GM12878 (cell line): ENCODE measurements around the gene ACOX1. TPM values are rescaled to one million over a fixed set of nuclear protein-coding genes. Genes with fewer than 3 reads are reported as not detected.
A peak's percentile ranks its signal among the peaks of the same experiment; 100 is the strongest.

Source experiments
- CTCF ChIP-seq, 3 experiments: IDR thresholded peaks in 2 of 3; conservative IDR thresholded peaks in 1 of 3; 2 replicates each; pipeline ENCODE4 v1.5.1; 2011; ENCODE audit warnings: low read depth in 3 of 3, low read length in 3 of 3, mild to moderate bottlenecking in 3 of 3, control low read depth in 2 of 3, moderate library complexity in 2 of 3, inconsistent platforms in 1 of 3, mixed read lengths in 1 of 3; ENCODE audit not compliant: control insufficient read depth in 2 of 3, insufficient read depth in 1 of 3; ENCODE audit errors: extremely low read depth in 1 of 3
- EED ChIP-seq: sonication (generic); IDR thresholded peaks from 2 replicates; pipeline ENCODE4 v1.6.1; 2016; ENCODE audit warnings: antibody characterized with exemption, low read depth
- EZH2 ChIP-seq: IDR thresholded peaks from 2 replicates; pipeline ENCODE4 v1.6.1; 2012; ENCODE audit warnings: low read depth, mild to moderate bottlenecking, control low read depth, inconsistent platforms, low read length, borderline replicate concordance; ENCODE audit not compliant: control insufficient read depth
- POU2F2 ChIP-seq: IDR thresholded peaks from 3 replicates; pipeline ENCODE4 v1.6.1; 2011; ENCODE audit warnings: low read depth, mild to moderate bottlenecking, low read length, borderline replicate concordance
- RAD21 ChIP-seq: IDR thresholded peaks from 2 replicates; pipeline ENCODE4 v1.6.1; 2011; ENCODE audit warnings: mild to moderate bottlenecking, low read depth, low read length, moderate library complexity; ENCODE audit not compliant: insufficient read depth
- RFX5 ChIP-seq: IDR thresholded peaks from 2 replicates; pipeline ENCODE4 v1.6.1; 2011; ENCODE audit warnings: low read depth, low read length, improper control_type of control experiment
- SMARCA5 ChIP-seq: fragments of 450-650 bp; IDR thresholded peaks from 2 replicates; pipeline ENCODE4 v1.6.1; 2017; ENCODE audit warnings: mild to moderate bottlenecking
- SMC3 ChIP-seq: IDR thresholded peaks from 2 replicates; pipeline ENCODE4 v1.6.1; 2011; ENCODE audit warnings: low read length, improper control_type of control experiment, borderline replicate concordance
- SRF ChIP-seq, 2 experiments: IDR thresholded peaks; 2 replicates each; pipeline ENCODE4 v1.6.1; 2011; ENCODE audit warnings: low read depth in 2 of 2, low read length in 2 of 2, mild to moderate bottlenecking in 1 of 2, moderate library complexity in 1 of 2
- TCF7 ChIP-seq: IDR thresholded peaks from 2 replicates; pipeline ENCODE4 v1.6.1; 2014; ENCODE audit warnings: antibody characterized with exemption, borderline replicate concordance
- WRNIP1 ChIP-seq: IDR thresholded peaks from 2 replicates; pipeline ENCODE4 v1.6.1; 2011; ENCODE audit warnings: low read depth, low read length, improper control_type of control experiment, borderline replicate concordance
- polyA plus RNA-seq, 11 experiments: library from polyadenylated mRNA; depleted of rRNA in 4 of 11; unstranded in 6 of 11; stranded (reverse) in 5 of 11; fragments of >200 nt; fragmentation: Nextera tagmentation in 4 of 11; fragmentation: Illumina TruSeq in 1 of 11; extraction: Ambion mirVana in 4 of 11; extraction: Trizol in 1 of 11; gene quantifications; 1 replicate in 1 of 11; 2 replicates in 10 of 11; pipeline versions ENCODE4 v1.2.1 to v1.2.3, GENCODE V29; 2011 to 2016; ENCODE audit warnings: inconsistent platforms in 2 of 11, missing spikeins in 2 of 11, low read depth in 1 of 11
- total RNA-seq, 4 experiments: library from RNA; depleted of rRNA in 3 of 4; stranded (reverse); fragments of >200 nt in 3 of 4; fragmentation: Illumina TruSeq in 1 of 4; extraction: Trizol in 1 of 4; gene quantifications; 2 replicates each; pipeline versions ENCODE4 v1.2.1 to v1.2.3, GENCODE V29; 2013 to 2021
- TF ChIP-seq, protein P1 (sequence below): fragments of 450-650 bp; IDR thresholded peaks from 2 replicates; pipeline ENCODE4 v1.6.1; 2016; ENCODE audit warnings: mild to moderate bottlenecking

The ACOX1 gene
- total and polyA plus RNA-seq, 10 of the 15 experiments (the other 5 are each of a cell fraction or from before 2014, with no cell fraction given) = 6.5 to 26.2 (median 21.6) TPM

- TF ChIP-seq POU2F2 (0 out of 3 replicates have a peak, but pooled peaks have one; percentile 21), RFX5 (no peak), RAD21 (peak; percentile 97), EZH2 (no peak), SRF (IDR thresholded peaks at IDR 0.05; ENCODE audit: low read depth in 2 of 2, low read length in 2 of 2) (no peak), WRNIP1 (peak; percentile 23; the same call in 1 of the 2 replicates), SMC3 (peak; percentile 94), SMARCA5 (0 out of 2 replicates have a peak, but pooled peaks have one; percentile 51), CTCF (IDR thresholded peaks at IDR 0.05 in 2 of 3, conservative IDR thresholded peaks at IDR 0.05 in 1 of 3; ENCODE audit: control insufficient read depth in 2 of 3, extremely low read depth in 1 of 3, insufficient read depth in 1 of 3, low read depth in 3 of 3, low read length in 3 of 3) (peak; percentile 63 to 85 (median 65)), EED (no peak), TCF7 (no peak)
- TF ChIP-seq, protein P1, sequence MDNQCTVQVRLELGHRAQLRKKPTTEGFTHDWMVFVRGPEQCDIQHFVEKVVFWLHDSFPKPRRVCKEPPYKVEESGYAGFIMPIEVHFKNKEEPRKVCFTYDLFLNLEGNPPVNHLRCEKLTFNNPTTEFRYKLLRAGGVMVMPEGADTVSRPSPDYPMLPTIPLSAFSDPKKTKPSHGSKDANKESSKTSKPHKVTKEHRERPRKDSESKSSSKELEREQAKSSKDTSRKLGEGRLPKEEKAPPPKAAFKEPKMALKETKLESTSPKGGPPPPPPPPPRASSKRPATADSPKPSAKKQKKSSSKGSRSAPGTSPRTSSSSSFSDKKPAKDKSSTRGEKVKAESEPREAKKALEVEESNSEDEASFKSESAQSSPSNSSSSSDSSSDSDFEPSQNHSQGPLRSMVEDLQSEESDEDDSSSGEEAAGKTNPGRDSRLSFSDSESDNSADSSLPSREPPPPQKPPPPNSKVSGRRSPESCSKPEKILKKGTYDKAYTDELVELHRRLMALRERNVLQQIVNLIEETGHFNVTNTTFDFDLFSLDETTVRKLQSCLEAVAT = no peak
These were observed 26.5 kb upstream of the ACOX1 start (continued) for GRCh38 chr17:76005263-76006149.
